Activated CD8-positive, alpha-beta memory T cell treated with anti-CD3 and anti-CD28 coated beads, Interleukin-2, amount 50 U/mL, for 1 hour (primary cell): ENCODE results near the gene TMC6.

Experiments used
- DNase-seq: peaks from one replicate; pipeline ENCODE4 v3.0.0-alpha.2; 2020; ENCODE audit errors: extremely low read depth

Gene TMC6

GRCh38 chr17:78137392-78138203 is 9.0 kb upstream of the TMC6 start:
- DNase-seq = no peak

- no peak for DNase-seq
Observed at GRCh38 chr17:78135858-78136500, 7.4 kb upstream of the TMC6 start.

DNA sequence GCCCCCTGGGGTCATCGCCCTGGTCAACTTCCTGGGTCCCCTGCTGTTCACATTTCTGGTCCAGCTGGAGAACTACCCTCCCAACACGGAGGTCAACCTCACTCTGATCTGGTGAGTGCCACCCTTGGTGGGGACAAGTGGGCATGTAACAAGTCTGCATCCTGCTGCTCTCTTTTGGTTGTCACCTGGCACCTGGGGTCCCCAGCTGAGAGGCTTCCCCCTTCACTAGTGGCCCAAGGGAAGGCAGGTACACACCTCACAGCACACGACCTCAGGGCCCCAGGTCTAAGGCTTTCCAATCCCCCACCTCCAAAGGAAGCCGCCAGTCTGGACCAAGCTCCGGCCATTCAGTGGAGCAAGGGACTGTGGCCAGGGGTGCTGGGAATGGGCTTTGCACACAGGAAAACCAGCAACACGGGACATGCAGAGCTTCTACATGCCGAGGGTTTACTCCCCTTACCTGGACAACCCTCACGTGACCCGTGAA is 6.4 kb upstream of the TMC6 start:
- DNase-seq = no peak

DNA sequence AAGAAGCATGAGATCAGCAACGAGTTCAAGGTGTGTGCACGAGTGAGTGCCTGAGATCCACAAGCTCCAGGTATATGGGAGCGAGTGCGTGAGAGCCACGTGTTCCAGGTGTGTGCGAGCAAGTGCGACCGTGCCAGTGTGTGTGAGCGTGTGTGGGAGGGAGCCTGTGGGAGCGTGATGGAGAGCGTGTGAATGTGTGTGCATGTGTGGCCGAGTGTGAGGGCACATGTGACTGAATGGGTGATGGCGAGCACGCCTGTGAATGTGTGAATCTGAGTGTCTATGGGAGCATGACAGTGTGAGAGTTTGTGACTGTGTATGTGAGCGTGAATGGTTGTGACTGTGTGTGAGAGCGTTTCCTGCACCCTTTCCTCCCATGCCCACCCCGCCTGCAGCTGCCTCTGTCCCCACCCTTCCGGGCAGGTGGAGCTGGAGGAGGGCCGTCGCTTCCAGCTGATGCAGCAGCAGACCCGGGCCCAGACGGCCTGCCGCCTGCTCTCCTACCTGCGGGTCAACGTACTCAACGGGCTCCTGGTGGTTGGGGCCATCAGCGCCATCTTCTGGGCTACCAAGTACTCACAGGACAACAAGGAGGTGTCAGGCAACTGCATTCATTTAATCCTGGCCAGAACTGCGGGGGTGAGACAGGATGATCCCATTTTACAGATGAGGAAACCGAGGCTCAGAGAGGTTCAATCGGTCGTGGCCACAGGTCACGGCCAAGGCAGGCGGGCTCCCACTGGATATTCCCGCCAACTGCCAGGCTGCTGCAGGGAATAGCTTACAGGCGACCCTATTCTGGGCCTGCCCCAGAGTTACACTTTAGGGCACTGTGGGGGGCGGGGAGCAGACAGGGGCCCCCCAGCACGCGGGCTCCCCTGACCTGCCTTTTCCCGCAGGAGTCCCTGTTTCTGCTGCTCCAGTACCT is 5.7 kb upstream of the TMC6 start:
- DNase-seq = no peak

DNA sequence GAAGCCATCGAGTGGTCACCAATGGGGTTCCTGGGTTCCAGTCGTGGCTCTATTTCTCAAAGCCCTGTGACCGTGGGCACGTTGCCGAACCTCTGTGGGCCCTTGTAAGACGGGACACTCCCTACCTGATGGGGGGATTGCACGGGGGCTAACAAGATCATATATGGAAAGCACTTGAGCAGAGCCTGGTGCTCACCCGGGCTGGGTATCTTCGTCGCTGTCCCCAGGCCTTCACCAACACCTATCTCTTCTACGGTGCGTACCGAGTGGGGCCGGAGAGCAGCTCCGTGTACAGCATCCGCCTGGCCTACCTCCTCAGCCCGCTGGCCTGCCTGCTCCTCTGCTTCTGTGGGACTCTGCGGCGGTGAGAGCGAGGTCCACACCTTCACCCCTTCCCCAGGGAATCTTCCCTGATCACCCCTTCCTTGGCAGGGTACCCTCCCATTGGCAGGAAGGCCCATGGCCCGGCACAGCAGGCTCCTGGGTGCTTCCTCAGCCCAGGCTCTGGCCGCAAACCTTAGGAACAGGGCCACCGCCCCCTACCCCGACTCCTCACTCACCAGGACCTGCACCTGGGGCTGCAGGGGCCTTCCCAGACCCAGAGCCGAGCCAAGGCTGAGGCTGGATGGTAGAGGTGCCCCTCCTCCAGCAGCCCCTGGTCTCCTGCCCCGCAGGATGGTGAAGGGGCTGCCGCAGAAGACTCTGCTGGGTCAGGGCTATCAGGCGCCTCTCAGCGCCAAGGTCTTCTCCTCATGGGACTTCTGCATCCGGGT is 4.8 kb upstream of the TMC6 start:
- DNase-seq = no peak

GRCh38 chr17:78132767-78133178 is 4.2 kb upstream of the TMC6 start:
- no peak for DNase-seq

- DNase-seq = no peak
Observed at GRCh38 chr17:78132084-78132676, 3.6 kb upstream of the TMC6 start.

GRCh38 chr17:78131172-78132083 is 2.9 kb upstream of the TMC6 start:
- no peak for DNase-seq

DNA sequence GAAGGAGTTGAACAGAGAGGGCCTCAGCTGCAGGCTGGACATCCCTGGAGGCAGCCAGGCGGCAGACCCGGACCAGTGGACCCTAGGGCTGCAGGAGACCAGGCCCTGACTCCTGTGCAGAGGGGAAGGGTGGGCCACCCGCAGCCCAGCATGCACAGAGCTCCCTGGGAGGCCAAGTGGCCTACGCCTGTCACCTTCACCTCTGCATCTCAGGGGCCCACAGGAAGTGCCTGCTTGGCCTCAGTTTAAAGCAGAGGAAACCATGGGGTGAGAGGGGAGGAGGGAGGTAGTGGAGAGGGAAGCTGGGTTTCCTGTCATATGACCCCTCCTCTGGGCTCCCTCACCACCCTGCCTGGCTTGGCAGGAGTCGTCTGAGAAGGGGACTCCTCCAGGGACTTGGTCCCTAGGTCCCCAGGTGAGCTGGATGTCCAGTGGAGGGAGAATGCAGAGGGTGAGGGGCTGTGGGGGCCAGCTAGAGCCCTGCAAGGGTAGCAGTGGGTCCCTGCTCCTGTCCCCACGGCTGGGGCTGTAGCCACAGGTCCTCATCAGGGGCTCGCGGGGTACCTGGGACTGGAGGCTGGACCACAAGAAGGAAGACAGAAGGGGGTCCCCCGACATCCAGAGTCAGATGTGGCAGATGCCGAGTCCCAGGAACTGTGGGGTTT is 2.0 kb upstream of the TMC6 start, which contains the start of gene TMC8:
Gene TMC8, plus strand, starts transcription at position 335 of the 665 bp plus-strand sequence. CDS start 818 bp downstream, outside the sequence.
- DNase-seq = no peak

GRCh38 chr17:78130090-78130436 is 1.5 kb upstream of the TMC6 start:
- DNase-seq = no peak

DNA sequence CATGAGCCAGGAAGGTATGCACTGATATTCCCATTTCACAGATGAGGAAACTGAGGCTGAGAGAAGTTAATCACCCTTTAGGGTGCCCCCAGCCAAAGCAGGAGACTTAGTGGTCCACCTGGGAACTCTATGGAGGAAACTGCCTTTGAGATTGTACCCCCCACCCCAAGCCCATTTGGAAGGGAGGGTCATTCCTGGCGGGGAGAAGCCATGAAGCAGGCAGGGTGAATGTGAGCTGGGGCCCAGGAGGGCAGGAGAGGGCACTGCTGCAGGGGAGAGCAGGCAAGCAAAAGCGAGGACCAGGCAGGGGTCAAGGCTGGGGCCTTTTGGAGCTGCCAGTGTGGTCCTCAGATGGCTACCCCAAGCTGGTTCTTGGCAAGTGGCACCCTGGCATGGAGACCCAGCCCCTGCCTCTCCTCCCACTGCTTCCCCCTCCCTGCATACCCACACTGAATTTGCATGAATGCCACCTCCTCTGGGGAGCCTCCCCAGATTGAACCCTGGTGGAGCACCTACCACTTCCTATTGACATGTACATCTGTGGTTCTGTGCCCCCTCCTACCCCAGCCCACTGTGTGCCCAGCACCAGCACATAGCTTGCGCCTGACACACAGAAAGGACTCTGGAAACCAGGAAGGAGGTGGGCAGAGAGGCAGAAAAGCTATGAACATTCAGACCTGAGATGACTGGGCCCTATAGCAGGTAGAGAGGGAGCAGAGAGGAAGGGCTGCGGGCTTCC is 965 bp upstream of the TMC6 start:
- DNase-seq = no peak

- DNase-seq = no peak
Observed at GRCh38 chr17:78127888-78128550, 536 bp downstream of the TMC6 start.

DNA sequence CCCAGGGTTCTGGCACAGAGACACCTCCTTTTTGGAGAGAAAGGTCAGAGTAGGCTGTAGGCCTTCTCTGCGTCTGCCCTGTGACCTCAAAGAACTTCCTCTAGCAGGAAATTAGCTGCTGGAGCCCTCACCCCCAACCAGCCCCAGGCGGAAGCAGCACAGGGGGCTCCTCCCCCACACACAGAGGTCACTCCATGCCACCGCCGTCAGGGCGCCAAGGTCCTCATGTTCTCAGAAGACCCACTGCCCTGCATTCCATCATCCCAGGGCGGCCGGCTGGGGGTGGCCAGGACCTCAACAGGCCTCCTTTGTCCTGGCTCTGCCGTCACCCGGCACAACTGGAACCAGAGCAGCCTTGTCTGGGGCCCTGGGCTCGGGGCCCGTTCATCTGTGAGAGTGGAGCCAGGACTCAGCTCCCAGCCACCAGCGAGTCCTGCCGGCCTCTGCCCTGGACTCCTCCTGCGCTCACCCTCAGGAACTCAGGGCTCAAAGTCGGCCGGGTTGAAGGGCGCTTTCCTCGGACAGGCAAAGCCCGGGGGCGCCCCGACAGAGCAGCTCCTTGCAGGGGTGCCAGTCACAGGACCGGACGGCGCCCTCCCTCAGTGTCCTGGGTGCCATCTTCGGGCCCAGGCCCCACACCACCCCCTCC is 1.2 kb downstream of the TMC6 start:
- DNase-seq = no peak

DNA sequence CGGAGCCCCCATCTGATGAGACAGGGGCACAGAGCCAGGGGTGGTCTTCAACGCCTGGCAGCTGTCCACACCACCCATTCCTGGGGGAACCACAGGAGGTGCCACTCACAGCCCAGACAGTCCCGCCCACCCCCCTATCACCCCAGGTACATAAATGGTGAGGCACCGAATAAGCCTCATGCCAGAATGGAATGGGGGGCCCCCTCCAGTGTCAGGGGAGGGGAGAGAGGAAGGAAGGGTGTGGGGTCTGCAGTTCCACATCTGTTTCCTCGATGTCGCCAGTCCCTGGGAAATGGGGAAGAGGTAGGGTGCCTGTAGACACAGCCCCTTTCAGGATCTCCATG is 1.7 kb downstream of the TMC6 start:
- no peak for DNase-seq

- no peak for DNase-seq
Observed at GRCh38 chr17:78125976-78126894, 2.3 kb downstream of the TMC6 start.

- no peak for DNase-seq
Observed at GRCh38 chr17:78125138-78125913, 3.2 kb downstream of the TMC6 start.
